IMR-90 (cell line): ENCODE data around the gene ARID4B. TPM values are rescaled to one million over a fixed set of nuclear protein-coding genes. Genes with fewer than 3 reads are reported as not detected.

ENCODE experiments used
- ATAC-seq: fragments of 200-7000 bp; cut with Tn5 transposase; 2 replicates; pipeline ENCODE4 v1.9.1; 2020; ENCODE audit warnings: low read depth, mild to moderate bottlenecking, moderate library complexity
- BruUV-seq: library from RNA; stranded (reverse); fragments of 400-500 nt; replicated peaks from 2 replicates; lab custom pipeline; 2021; lab: Mats Ljungman, UMichigan
- CTCF ChIA-PET: fragments of 300-600 bp; formaldehyde crosslinking; extraction: SDS; loops from one replicate; lab custom pipeline; 2021; ENCODE audit warnings: antibody characterized with exemption; lab: Yijun Ruan, JAX
- POLR2A ChIA-PET: fragments of 300-600 bp; sonication (Branson Sonifier 250); formaldehyde crosslinking; loops from one replicate; lab custom pipeline; 2022; ENCODE audit warnings: antibody characterized with exemption; ENCODE audit not compliant: unreplicated experiment; lab: Charles Lee
- DNase-seq: peaks from one replicate; pipeline ENCODE4 v3.0.0; 2013
- H2AFZ ChIP-seq: replicated peaks from 2 replicates; pipeline ENCODE3; 2013; ENCODE audit warnings: low read length, mild to moderate bottlenecking; ENCODE audit not compliant: poor library complexity
- H2AK5ac ChIP-seq: 2 replicates; pipeline ENCODE4 v1.6.1; 2013; ENCODE audit warnings: low read depth, low read length, inconsistent platforms
- H2AK9ac ChIP-seq: replicated peaks from 2 replicates; pipeline ENCODE3; 2013; ENCODE audit warnings: mild to moderate bottlenecking, low read depth, low read length, moderate library complexity; ENCODE audit not compliant: poor library complexity
- H2BK120ac ChIP-seq: 2 replicates; pipeline ENCODE4 v1.6.1; 2013; ENCODE audit warnings: low read depth, low read length, inconsistent platforms
- H2BK15ac ChIP-seq: 3 replicates; pipeline ENCODE4 v1.6.1; 2013; ENCODE audit warnings: low read depth, low read length, inconsistent platforms
- H2BK20ac ChIP-seq: 2 replicates; pipeline ENCODE4 v1.6.1; 2013; ENCODE audit warnings: low read depth, mild to moderate bottlenecking, inconsistent platforms, low read length, moderate library complexity
- H2BK5ac ChIP-seq: 2 replicates; pipeline ENCODE4 v1.6.1; 2013; ENCODE audit warnings: mild to moderate bottlenecking, low read depth, low read length, inconsistent platforms; ENCODE audit not compliant: poor library complexity, severe bottlenecking
- H3K14ac ChIP-seq: replicated peaks from 2 replicates; pipeline ENCODE4 v1.6.1; 2013; ENCODE audit warnings: low read depth, low read length, inconsistent platforms
- H3K18ac ChIP-seq: 2 replicates; pipeline ENCODE4 v1.6.1; 2013; ENCODE audit warnings: low read depth, low read length, control low read depth
- H3K23ac ChIP-seq: 2 replicates; pipeline ENCODE4 v1.6.1; 2013; ENCODE audit warnings: low read depth, low read length, inconsistent platforms
- H3K27ac ChIP-seq: 2 replicates; pipeline ENCODE4 v1.5.1; 2013; ENCODE audit warnings: mild to moderate bottlenecking, control low read depth, low read length; ENCODE audit not compliant: insufficient read depth
- H3K27me3 ChIP-seq: 2 replicates; pipeline ENCODE4 v1.6.1; 2013; ENCODE audit warnings: low read length; ENCODE audit not compliant: control insufficient read depth, insufficient read depth
- H3K36me3 ChIP-seq: 2 replicates; pipeline ENCODE4 v1.6.1; 2013; ENCODE audit warnings: low read length, mixed read lengths; ENCODE audit not compliant: control insufficient read depth, insufficient read depth
- H3K4ac ChIP-seq: 2 replicates; pipeline ENCODE4 v1.6.1; 2013; ENCODE audit warnings: low read depth, low read length, inconsistent platforms
- H3K4me1 ChIP-seq: 2 replicates; pipeline ENCODE4 v1.6.1; 2013; ENCODE audit warnings: low read length, mixed read lengths; ENCODE audit not compliant: control insufficient read depth, insufficient read depth
- H3K4me2 ChIP-seq: 2 replicates; pipeline ENCODE4 v1.6.1; 2013; ENCODE audit warnings: low read depth, mild to moderate bottlenecking, control low read depth, low read length, moderate library complexity
- H3K4me3 ChIP-seq: 2 replicates; pipeline ENCODE4 v1.5.1; 2013; ENCODE audit warnings: low read depth, mild to moderate bottlenecking, control low read depth, low read length, moderate library complexity; ENCODE audit not compliant: insufficient read depth
- H3K56ac ChIP-seq: 2 replicates; pipeline ENCODE4 v1.6.1; 2013; ENCODE audit warnings: low read length, inconsistent platforms; ENCODE audit not compliant: insufficient read depth; ENCODE audit errors: extremely low read depth
- H3K79me1 ChIP-seq, 2 experiments: 2 replicates each; pipeline ENCODE4 v1.6.1; 2013; ENCODE audit warnings: low read length in 2 of 2, inconsistent platforms in 1 of 2, low read depth in 1 of 2
- H3K9ac ChIP-seq: 2 replicates; pipeline ENCODE4 v1.6.1; 2013; ENCODE audit warnings: low read depth, low read length, control low read depth
- H3K9me1 ChIP-seq: 2 replicates; pipeline ENCODE4 v1.6.1; 2013; ENCODE audit warnings: low read length, inconsistent platforms; ENCODE audit not compliant: insufficient read depth
- H3K9me3 ChIP-seq: 2 replicates; pipeline ENCODE4 v1.6.1; 2013; ENCODE audit warnings: low read length; ENCODE audit not compliant: control insufficient read depth, insufficient read depth
- H4K20me1 ChIP-seq: 2 replicates; pipeline ENCODE4 v1.6.1; 2013; ENCODE audit warnings: low read length, inconsistent platforms; ENCODE audit not compliant: insufficient read depth
- H4K5ac ChIP-seq: 2 replicates; pipeline ENCODE4 v1.6.1; 2013; ENCODE audit warnings: mild to moderate bottlenecking, low read depth, low read length, control low read depth
- H4K8ac ChIP-seq, 2 experiments: 2 replicates each; pipeline ENCODE4 v1.6.1; 2013; ENCODE audit warnings: low read depth in 2 of 2, low read length in 2 of 2, control low read depth in 1 of 2, inconsistent platforms in 1 of 2
- H4K91ac ChIP-seq: 2 replicates; pipeline ENCODE4 v1.6.1; 2013; ENCODE audit warnings: low read depth, low read length, inconsistent platforms; ENCODE audit not compliant: insufficient read depth
- CEBPB ChIP-seq: IDR thresholded peaks from 2 replicates; pipeline ENCODE4 v1.6.1; 2012; ENCODE audit warnings: low read depth, low read length, improper control_type of control experiment
- CHD1 ChIP-seq: IDR thresholded peaks from 2 replicates; pipeline ENCODE4 v1.6.1; 2012; ENCODE audit warnings: low read depth, low read length, improper control_type of control experiment
- CTCF ChIP-seq: conservative IDR thresholded peaks from 2 replicates; pipeline ENCODE4 v1.5.1; 2012; ENCODE audit warnings: mild to moderate bottlenecking, low read depth, low read length, improper control_type of control experiment
- RAD21 ChIP-seq: IDR thresholded peaks from 2 replicates; pipeline ENCODE4 v1.6.1; 2012; ENCODE audit warnings: low read length, improper control_type of control experiment
- WGBS, 2 experiments: methylation state at CpG; one replicate each; pipeline versions ENCODE4 v1.1.5 to v1.1.7; 2013; ENCODE audit warnings: missing lambda C conversion rate in 2 of 2; ENCODE audit not compliant: insufficient read length in 1 of 2; ENCODE audit errors: extremely low coverage in 2 of 2; 5-methylcytosine and 5-hydroxymethylcytosine counted together
- dilution Hi-C: fragments of 300-500 bp; cut with HindIII; formaldehyde crosslinking; loops from one replicate; pipeline ENCODE4 v1.14.3; 2018; ENCODE audit warnings: low sequenced_read_pairs; ENCODE audit not compliant: unreplicated experiment
- in situ Hi-C: fragments of 300-500 bp; cut with MboI; formaldehyde crosslinking; loops from 3 replicates; pipeline ENCODE4 v1.14.3; 2019; ENCODE audit warnings: low sequenced_read_pairs, inconsistent platforms, mixed read lengths
- intact Hi-C: fragments of 100-400 bp; cut with micrococcal nuclease; formaldehyde crosslinking; loops from 2 replicates; pipeline ENCODE4 v1.10.0; 2022
- polyA plus RNA-seq, 3 experiments: library from polyadenylated mRNA; depleted of rRNA; stranded (reverse); fragments of >200 nt; gene quantifications; 2 replicates each; pipeline ENCODE4 v1.2.3, GENCODE V29; 2012; ENCODE audit warnings: low replicate concordance in 1 of 3
- total RNA-seq: library from RNA; depleted of rRNA; stranded (reverse); fragments of >200 nt; gene quantifications from 2 replicates; pipeline ENCODE4 v1.2.3, GENCODE V29; 2012
- TF ChIP-seq, protein P1 (sequence below): fragments of 150-350 bp; IDR thresholded peaks from 2 replicates; pipeline ENCODE4 v1.6.1; 2017; ENCODE audit warnings: mild to moderate bottlenecking, antibody characterized with exemption, low read length, low read depth

ARID4B gene
- total and polyA plus RNA-seq, 2 of the 4 experiments (the other 2 are of a cell fraction) = 8.5 to 16.0 TPM

DNA sequence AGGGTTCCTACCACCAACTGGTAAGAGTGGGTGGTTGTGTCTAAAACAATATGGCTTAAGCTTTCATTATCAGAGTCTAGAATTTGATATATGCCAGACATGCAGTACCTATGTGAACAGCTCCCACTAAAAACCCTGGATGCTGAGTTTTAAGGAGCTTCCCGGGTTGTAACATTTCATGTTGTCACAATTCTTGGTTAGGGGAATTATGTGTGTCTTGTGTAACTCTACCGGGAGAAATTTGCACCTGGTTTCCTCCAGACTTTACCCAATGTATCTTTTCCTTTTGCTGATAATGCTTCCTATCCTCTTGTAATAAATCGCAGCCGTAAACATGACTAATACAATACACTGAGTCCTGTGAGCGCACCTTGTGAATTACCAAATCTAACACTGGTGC lies 48.3 kb downstream of the ARID4B start:
- H2BK5ac ChIP-seq = no peak overlapping the region
- H3K9me1 ChIP-seq = peaks cover 6% of the 10 kb centered on the region
- no peak overlapping the region for H3K23ac ChIP-seq
- no peak overlapping the region for H3K14ac ChIP-seq
- no peak overlapping the region for H3K27ac ChIP-seq
- CTCF ChIA-PET = no interaction called here
- no peak overlapping the region for H2AFZ ChIP-seq
- no peak for DNase-seq
- no peak overlapping the region for H2BK120ac ChIP-seq
- no peak overlapping the region for H2AK5ac ChIP-seq
- no TSS peak for BruUV-seq
- peaks cover 4% of the 10 kb centered on the region; the same call in 1 of the 2 replicates for H3K4me1 ChIP-seq
- no peak for ATAC-seq
- no peak overlapping the region for H3K4me2 ChIP-seq
- peaks cover 19 to 76% of the 10 kb centered on the region in 2 experiments for H3K79me1 ChIP-seq
- H3K56ac ChIP-seq = no peak overlapping the region
- no peaks in the 10 kb centered on the region for H3K27me3 ChIP-seq
- H4K5ac ChIP-seq = no peak overlapping the region
- H3K18ac ChIP-seq = no peak overlapping the region
- no peak overlapping the region for H2BK15ac ChIP-seq
- POLR2A ChIA-PET = no interaction called here
- no peak overlapping the region for H3K4me3 ChIP-seq
- H4K91ac ChIP-seq = no peak overlapping the region
- H2BK20ac ChIP-seq = no peak overlapping the region
- no peak overlapping the region for H4K8ac ChIP-seq
- in situ Hi-C loops = no loop called here
- intact Hi-C loops = no loop called here
- no peak overlapping the region for H2AK9ac ChIP-seq
- H3K36me3 ChIP-seq = no peaks in the 10 kb centered on the region
- peaks cover 79% of the 10 kb centered on the region for H4K20me1 ChIP-seq
- H3K9me3 ChIP-seq = no peaks in the 10 kb centered on the region
- H3K9ac ChIP-seq = no peak overlapping the region
- TF ChIP-seq CHD1 (no peak), CEBPB (no peak), CTCF (no peak), RAD21 (no peak)
- TF ChIP-seq, protein P1, sequence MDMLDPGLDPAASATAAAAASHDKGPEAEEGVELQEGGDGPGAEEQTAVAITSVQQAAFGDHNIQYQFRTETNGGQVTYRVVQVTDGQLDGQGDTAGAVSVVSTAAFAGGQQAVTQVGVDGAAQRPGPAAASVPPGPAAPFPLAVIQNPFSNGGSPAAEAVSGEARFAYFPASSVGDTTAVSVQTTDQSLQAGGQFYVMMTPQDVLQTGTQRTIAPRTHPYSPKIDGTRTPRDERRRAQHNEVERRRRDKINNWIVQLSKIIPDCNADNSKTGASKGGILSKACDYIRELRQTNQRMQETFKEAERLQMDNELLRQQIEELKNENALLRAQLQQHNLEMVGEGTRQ = no peak
- H3K4ac ChIP-seq = no peak overlapping the region
- 100% methylated on average over 1 of the region's 5 CpGs; no CpG with 5 or more reads in 1 of the 2 experiments for WGBS, 2 experiments
- dilution Hi-C loops = no loop called here
